IPS DF 19.7 (cell line): ENCODE results near the gene TMEM178A.
"Not testable (repeated sequence)": the region's sequence is repeated elsewhere in the genome, so short reads cannot be mapped to it uniquely, and the experiment has no call there.

Experiments
- DNase-seq: peaks from one replicate; pipeline ENCODE4 v3.0.0-alpha.2; 2013; ENCODE audit warnings: low read depth, low spot score

TMEM178A gene

DNA sequence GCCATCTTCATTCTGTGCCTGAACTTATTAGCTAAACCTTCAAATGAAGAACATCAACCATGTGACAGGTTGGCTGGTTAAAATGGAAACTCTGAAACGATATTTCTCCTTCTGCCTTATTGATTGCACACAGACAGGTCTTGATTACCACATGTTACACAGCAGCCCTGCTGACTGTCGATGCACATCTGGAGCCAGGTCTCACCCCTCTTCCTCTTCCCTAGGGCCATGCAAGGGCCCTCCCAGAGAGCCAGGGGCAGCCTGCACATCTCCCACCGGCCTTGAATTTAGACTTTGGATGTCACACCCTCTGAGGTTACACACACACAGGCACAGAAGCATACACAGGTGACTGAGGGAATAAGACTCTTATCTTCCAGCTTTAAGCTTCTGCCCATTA, 45.1 kb downstream of the TMEM178A start:
- no peak for DNase-seq

DNA sequence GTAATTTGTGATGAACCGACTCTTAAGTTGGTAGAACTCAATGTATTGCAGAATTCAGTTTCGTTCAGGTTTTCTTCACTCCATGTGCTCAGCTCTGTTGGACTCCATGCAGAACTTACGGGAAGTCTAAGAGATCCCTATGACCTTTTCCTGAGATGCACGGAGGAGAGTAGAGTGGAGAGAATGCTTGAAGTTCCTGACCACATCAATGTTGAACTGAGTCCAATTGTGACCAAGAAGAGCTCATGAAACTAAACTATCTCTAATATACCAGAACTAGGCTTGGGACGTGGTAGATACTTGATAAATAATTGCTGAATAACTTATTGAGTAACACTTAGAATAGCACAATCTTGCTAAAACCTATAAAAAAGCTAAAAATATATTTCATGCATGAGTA, 47.2 kb downstream of the TMEM178A start:
- DNase-seq: no peak

DNA sequence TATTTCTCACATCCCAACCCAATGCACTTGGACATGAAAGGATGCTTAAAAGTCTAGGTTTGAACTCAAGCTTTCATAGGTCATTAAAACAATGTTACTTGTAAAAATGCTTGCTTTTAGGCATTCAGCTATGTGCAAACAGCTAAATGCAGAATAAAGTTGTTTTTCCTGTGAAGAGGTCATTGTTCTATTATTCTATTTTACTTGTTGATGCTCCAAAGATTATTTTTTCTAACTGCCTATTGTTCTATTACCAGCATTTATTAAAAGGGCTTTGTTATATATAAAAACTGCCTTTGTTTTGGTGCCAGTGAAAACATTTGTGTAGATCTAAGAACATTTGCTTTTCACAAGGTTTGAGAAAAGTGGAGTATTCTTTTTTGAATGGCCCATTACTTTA, 49.4 kb downstream of the TMEM178A start:
- no peak for DNase-seq

GRCh38 chr2:39715822-39716221, 50.1 kb downstream of the TMEM178A start:
- no peak for DNase-seq

- DNase-seq: no peak
These were observed 51.4 kb downstream of the TMEM178A start for GRCh38 chr2:39717067-39717466.

DNA sequence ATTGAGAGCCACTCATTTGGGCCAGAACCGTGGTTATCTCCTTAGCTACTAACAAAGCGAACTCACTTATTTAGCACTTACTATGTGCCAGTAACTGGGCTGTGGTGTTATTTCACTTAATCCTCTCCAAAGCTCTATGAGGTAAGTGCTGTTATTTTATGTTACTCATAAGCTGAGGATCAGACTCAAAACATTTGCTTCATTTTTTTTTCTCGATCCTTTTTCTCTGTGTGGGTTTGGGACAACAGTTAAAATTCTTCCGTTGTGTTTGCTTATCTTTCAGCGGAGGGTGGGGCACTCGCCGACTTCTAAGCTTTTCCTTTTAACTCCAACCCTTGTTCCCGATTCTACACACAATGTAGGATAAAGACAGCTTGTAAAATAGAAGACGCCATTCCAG, 52.8 kb downstream of the TMEM178A start:
- no peak for DNase-seq

DNA sequence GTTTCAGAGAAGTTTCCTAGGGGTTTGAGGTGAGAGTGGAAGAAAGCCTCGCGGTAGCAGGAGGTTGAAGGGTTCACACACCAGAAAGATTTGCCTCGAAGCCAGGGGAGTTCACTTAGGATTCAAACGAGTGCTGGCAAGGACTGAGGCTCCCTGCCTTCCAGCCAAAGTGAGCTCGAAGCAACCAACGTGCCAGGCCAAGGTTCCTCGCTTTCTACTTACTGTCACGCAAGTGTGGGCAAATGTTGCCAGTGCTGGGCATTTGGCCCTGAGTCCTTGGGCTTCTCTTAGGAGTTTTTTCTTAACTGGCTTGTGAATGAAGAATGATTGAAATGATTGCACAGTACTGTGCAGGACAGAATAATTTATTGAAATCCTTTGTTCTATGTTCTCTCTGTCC, 53.6 kb downstream of the TMEM178A start:
- DNase-seq: no peak

GRCh38 chr2:39720970-39721369, 55.3 kb downstream of the TMEM178A start:
- DNase-seq: no peak

GRCh38 chr2:39723497-39723896, 57.8 kb downstream of the TMEM178A start:
- no peak for DNase-seq

DNA sequence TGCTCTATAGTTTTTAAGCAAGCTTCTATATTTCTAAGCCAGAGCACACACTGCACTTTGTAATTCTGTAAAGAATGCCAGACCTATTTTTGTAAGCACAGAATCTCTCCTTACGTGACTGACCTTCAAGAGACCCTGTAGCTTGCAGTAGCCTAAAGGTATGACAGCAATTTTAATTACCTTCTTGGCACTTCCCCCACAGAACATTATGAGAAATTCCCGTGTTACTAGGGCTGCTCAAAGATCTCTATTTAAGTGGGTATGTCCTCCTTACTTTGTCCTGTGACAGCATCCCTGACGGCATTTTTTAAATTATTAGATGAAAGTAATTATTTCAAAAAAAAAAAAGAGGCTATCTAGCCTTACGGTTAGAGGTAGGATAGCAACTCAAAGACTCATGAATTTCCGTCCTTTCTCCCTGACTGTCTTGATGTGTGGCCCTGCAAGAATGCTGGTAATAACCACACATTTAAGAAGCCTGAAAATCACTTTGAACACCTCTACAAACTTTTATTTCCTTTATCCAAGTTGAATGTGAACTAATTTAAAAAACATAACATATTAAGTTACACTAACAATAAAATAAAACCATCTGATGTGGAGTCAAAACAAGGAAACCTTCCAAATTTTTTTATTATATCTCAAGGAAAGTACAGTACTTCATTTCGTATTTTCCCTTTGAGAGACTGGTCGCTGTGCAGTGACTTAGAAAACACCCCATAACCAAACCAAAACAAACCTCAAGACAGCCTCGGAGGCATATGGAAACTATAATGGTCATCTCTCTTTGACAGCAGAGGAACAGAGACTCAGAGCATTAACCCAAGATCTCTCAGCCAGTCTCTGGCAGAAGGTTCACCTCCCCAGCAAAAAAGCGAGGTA, 58.5 kb downstream of the TMEM178A start:
- no peak for DNase-seq

DNA sequence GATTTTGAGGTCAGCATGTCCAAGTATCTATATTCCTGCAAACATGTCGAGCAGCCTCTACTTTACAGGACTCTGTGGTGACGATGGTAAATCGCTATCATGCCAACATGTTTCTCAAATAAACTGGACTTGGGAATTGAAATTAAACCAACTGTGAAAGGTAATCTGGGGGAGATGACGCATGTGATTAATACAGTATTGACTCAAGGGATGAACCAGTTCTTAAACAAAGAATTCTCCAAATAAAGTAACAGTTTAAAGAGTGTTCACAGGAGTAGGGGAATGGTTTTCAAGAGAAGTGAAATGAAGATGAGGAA, 59.1 kb downstream of the TMEM178A start:
- no peak for DNase-seq

- DNase-seq: no peak
These were observed 59.7 kb downstream of the TMEM178A start for GRCh38 chr2:39725401-39725800.

GRCh38 chr2:39728085-39728484, 62.4 kb downstream of the TMEM178A start:
- not testable (repeated sequence) for DNase-seq

DNA sequence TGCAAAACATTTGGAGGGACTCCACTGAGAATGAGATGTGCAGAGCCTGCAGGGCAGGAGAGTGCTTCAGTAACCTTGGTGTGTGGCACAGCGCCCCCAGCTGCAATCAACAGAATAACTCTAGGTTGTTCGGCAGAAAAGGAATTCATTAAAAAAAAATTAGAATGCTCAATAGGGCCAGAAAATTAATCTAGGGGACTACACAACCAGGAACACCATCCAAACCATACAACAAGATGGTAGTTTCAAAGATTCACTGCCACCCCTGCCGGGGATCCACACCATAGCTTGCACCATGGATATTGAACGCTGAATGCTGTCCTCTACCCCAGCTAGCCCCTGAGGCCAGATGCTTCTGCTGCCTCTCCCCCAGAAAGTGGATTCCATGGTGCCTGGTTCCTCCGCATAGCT, 63.2 kb downstream of the TMEM178A start:
- DNase-seq: no peak

GRCh38 chr2:39730276-39730675, 64.6 kb downstream of the TMEM178A start:
- no peak for DNase-seq

DNA sequence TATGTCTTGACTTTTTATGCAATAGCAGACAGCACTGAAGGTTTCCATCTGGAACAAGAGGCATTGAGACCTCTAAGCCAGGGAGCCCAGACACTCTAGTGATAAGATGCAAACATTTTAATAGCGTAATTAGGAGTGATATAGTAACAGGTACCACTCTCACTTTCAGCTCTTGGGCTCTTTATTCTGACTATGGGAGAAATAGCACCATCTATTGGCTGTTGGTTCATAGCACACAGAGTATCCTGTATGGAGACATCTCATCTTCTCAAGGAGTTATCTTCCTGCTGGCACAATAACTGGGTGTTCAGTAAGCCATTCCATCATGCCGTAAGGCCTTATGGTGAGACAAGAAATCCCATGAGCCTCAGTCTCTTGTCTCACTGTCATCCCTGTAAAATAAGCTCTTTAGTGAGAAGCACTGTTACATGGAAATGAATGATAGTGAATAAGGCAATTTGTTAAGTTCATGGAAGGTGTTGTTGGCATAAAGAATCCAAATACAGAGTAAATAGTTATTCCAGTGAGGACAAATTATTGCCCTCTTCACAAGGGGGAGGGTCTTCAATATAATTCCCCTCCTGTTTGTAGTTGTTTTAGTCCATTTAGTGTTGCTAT, 65.1 kb downstream of the TMEM178A start:
- DNase-seq: no peak

GRCh38 chr2:39731546-39731945, 65.8 kb downstream of the TMEM178A start:
- no peak for DNase-seq

DNA sequence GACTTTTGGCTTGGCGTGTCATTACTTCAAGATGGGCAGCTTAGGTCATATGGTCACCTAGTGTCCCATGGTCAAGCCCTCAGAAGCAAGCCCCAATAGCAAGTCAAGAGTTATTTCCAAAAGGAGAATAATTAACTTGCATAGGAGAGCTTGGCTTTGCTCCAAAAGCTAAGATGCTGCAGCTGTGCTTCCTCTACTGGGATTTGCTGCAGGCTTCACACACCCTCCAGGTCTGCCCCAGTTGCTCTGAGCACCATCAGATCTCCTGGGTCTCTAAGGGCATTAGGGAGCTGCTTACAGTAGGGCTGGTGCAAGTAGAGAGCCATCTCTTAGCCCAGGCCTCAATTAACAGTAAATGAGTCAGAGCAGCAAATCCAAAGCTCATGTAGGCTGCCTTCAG, 66.8 kb downstream of the TMEM178A start:
- no peak for DNase-seq

GRCh38 chr2:39733070-39733674, 67.5 kb downstream of the TMEM178A start:
- DNase-seq: no peak

GRCh38 chr2:39734445-39734844, 68.7 kb downstream of the TMEM178A start:
- DNase-seq: no peak

- DNase-seq: no peak
These were observed 69.9 kb downstream of the TMEM178A start for GRCh38 chr2:39735648-39736047.

GRCh38 chr2:39736640-39737039, 70.9 kb downstream of the TMEM178A start:
- no peak for DNase-seq

DNA sequence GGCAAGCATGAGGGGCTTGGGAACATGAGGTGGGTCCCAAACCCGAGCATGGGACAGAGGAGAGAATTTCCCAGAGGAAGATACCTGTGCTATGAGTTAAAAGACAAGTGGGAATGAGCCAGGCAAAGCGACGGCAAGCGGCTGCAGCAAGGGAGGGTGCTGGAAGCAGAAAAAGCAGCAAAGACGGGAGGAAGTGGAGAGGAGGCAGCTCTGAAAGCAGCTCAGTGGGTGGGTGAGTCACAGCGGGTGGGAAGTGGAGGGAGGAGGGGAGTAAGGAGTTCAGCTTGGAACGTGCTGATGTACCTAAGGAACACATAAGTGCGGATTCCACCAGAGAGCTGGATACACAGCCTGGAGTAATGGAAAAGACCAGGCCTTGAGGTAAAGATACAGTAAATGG, 71.9 kb downstream of the TMEM178A start:
- DNase-seq: no peak
